GM21447 (cell line): ENCODE data around the gene PGM3.
"Not testable (repeated sequence)": the region's sequence is repeated elsewhere in the genome, so short reads cannot be mapped to it uniquely, and the experiment has no call there.

Source experiments
- ATAC-seq: cut with Tn5 transposase; IDR thresholded peaks from one replicate; pipeline ENCODE4 v1.9.1; 2021; ENCODE audit not compliant: unreplicated experiment

Gene PGM3

GRCh38 chr6:83192871-83193746, at the start of gene PGM3, which contains the start of gene RWDD2A:
TSS of gene PGM3 (minus strand) at chr6:83193265. CDS start at chr6:83191012, 2,253 bp downstream.
TSS of gene RWDD2A (plus strand) at chr6:83193357. CDS start at chr6:83194452, 1,095 bp downstream.
- ATAC-seq = peak; percentile 93

GRCh38 chr6:83231146-83231545, 38.1 kb upstream of the PGM3 start:
- ATAC-seq = no peak

GRCh38 chr6:83226517-83226916, 33.5 kb upstream of the PGM3 start:
- no peak for ATAC-seq

GRCh38 chr6:83221889-83222479, 28.9 kb upstream of the PGM3 start:
- no peak for ATAC-seq

GRCh38 chr6:83221276-83221675, 28.2 kb upstream of the PGM3 start:
- ATAC-seq = no peak

GRCh38 chr6:83220121-83220520, 27.1 kb upstream of the PGM3 start:
- no peak for ATAC-seq

- ATAC-seq = no peak
Observed at GRCh38 chr6:83218646-83219045, 25.6 kb upstream of the PGM3 start.

- no peak for ATAC-seq
Observed at GRCh38 chr6:83216806-83217205, 23.7 kb upstream of the PGM3 start.

- ATAC-seq = peak; percentile 100
Observed at GRCh38 chr6:83215131-83216047, 22.3 kb upstream of the PGM3 start.

- no peak for ATAC-seq
Observed at GRCh38 chr6:83202031-83202430, 9.0 kb upstream of the PGM3 start.

GRCh38 chr6:83199863-83200225, 6.8 kb upstream of the PGM3 start:
- ATAC-seq = no peak

- ATAC-seq = no peak
Observed at GRCh38 chr6:83199173-83199862, 6.3 kb upstream of the PGM3 start.

GRCh38 chr6:83198486-83199172, 5.6 kb upstream of the PGM3 start:
- no peak for ATAC-seq

GRCh38 chr6:83193747-83194566, 892 bp upstream of the PGM3 start:
- ATAC-seq = peak; percentile 38

- peak; percentile 0 for ATAC-seq
Observed at GRCh38 chr6:83192456-83192855, 609 bp downstream of the PGM3 start.

- not testable (repeated sequence) for ATAC-seq
Observed at GRCh38 chr6:83191974-83192373, 1.1 kb downstream of the PGM3 start.

GRCh38 chr6:83190626-83191025, 2.4 kb downstream of the PGM3 start:
- no peak for ATAC-seq

GRCh38 chr6:83188501-83188900, 4.6 kb downstream of the PGM3 start:
- ATAC-seq = no peak

GRCh38 chr6:83185096-83185495, 8.0 kb downstream of the PGM3 start:
- no peak for ATAC-seq
